Glomerular endothelial cell (primary cell): ENCODE data around the gene NCAPD2. TPM values are rescaled to one million over a fixed set of nuclear protein-coding genes. Genes with fewer than 3 reads are reported as not detected.
"Not testable (repeated sequence)": the region's sequence is repeated elsewhere in the genome, so short reads cannot be mapped to it uniquely, and the experiment has no call there.

Experiments
- DNase-seq: peaks from one replicate; pipeline ENCODE4 v3.0.0-alpha.2; 2011; ENCODE audit warnings: low read depth, low spot score; ENCODE audit errors: extremely low read depth
- total RNA-seq: library from RNA; depleted of rRNA; stranded (reverse); fragments of >200 nt; gene quantifications from 2 replicates; pipeline ENCODE4 v1.2.3, GENCODE V29; 2015

The NCAPD2 gene
- total RNA-seq, 1 donor from 2014 or later: 45.0 TPM

DNA sequence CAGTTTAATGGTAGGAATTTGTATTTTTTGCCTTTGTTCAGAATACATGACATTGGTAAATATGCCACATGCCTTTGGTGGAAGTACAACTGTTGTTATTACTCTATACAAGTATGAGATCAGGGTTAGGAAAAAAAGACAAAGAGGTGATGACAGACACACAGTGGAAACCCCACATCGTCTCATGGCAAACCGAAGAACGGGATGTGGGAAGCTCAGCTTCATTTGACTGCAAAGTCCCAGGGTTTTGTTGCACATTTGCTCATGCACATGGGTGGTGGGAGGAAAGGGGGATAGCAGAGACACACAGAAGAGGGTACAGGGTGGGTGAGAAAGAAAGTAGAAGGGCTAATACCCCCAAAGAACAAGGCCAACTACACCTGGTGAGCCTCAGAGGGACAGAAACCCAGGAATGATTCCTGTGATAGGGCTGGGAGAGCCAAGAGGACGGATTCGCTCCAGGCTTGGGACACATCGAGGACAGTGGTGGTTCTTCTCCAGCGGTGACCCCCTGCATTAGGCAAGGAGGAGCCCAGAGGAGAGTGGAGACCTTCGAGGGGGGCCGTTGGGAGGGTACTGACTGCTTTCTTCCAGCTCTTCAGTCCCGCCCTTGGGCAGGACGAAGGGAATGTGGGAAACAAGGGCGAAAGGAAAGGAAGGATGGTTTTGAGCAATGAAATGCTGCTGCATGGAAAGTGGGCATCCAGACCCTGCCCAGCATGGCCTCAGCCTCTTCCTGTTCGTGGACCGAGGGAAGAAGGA lies 31.5 kb upstream of the NCAPD2 start:
- no peak for DNase-seq

DNA sequence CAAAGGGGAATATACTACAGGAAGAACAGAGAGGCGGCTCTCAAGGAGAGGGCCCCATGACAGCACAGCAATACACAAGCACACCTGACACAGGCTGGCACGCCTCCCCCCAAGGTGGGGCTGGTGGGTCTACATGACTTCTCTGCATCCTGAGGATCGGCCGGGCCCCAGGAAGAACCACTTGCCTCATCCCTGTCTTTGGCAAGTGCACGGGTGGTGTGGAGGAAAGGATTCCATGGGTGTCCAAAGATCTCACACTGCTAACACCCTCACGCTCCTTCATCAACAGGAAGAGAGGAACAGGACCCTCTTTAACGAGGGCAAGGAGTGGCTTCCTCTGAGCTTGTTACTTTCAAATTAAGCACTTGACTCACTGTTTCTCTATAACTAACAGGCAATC lies 30.7 kb upstream of the NCAPD2 start:
- DNase-seq: no peak

DNA sequence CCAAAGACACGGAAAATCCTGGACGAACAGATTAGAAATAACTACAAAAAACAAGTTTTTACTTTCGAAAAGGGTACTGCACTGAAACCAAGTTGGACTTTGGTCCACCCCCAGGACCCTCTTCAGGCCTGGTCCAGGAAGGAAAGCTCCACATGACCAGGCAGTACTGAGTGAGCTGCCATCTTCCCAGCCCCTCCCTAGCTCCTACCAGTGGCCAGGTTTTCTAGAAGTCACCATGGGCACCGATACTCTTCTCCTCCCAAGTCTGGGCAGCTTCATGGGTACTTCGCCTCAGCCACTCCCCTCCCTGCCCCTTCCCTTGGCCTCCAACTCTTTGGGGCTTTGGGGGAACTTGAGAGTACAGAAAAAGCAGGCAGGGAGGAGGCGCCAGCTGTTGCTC lies 30.0 kb upstream of the NCAPD2 start:
- DNase-seq: no peak

DNA sequence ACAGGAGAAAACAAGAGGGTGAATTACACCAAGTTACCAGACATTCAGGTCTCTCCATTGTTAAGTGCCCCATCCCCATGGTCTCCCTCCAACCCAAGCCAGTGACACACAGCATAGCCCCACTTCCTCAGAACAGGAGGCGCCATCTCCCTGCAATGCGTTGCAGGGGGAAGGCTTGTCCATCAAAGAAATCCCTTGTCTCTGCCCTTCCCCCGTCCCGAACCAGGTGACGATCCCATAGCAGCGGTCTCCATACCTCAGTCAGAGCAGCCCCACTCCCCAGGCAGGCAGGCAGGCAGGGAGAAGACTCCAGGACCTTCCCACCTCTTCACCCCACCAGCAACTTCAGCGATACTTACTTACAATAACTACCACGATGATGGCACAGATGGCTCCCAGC lies 29.4 kb upstream of the NCAPD2 start:
- DNase-seq: no peak

DNA sequence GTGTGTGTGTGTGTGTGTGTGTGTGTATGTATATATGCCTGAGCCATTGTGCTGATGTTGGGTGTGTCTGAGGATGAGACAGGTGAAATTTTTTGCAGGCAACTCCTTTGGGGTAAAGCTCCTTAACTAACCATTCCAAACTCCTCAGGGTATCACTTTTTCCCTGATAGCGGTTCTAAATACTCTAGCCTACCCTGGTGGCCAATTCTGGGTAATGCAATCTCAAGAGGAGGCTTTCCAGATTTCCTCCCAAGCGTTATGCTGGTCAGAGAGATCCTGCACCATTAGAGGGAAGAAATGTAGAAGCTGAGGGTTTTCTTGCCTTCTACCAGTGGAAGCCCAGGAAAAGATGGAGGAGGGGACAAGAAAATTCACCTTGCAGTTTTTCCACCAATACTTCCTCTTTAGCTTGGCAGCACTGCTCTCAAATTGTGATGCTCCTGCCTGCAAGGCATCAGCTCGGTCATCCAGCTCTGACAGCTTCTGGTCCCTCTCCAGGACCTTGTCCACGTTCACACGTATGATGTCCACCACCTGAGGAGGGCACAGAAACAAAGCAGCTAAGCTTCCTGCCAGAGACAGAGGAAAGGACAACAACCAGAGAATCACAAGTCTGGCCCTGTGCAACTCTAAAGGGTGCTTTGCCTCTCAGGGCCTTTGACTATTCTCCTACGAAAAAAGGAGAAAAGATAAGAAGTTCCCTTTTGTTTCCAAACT lies 28.3 kb upstream of the NCAPD2 start:
- peak; percentile 66 for DNase-seq

DNA sequence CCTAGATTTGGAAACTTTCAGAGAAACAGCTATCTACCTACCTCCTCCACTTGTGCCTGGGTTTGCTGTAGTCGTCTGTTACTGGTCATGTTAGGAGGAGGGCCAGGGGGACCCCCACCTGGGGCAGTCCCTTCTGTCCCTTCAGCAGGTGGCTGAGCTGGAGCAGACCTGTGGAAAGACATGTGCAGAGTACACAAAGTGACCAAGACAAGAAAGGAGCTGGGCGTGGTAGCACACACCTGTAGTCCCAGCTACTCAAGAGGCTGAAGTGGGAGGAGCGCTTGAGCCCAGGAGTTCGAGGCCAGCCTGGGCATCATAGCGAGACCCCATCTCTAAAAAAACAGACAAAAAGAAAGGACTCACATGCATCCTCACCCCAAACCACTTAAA lies 27.7 kb upstream of the NCAPD2 start:
- no peak for DNase-seq

DNA sequence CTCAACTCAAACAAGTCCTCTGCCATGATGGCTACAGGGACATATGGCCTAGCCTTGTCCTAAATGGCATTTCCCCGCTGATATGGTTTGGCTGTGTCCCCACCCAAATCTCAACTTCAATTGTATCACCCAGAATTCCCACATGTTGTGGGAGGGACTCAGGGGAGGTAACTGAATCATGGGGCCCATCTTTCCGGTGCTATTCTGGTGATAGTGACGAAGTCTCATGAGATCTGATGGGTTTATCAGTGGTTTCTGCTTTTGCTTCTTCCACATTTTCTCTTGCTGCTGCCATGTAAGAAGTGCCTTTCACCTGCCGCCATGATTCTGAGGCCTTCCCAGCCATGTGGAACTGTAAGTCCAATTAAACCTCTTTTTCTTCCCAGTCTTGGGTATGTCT lies 27.2 kb upstream of the NCAPD2 start:
- not testable (repeated sequence) for DNase-seq

DNA sequence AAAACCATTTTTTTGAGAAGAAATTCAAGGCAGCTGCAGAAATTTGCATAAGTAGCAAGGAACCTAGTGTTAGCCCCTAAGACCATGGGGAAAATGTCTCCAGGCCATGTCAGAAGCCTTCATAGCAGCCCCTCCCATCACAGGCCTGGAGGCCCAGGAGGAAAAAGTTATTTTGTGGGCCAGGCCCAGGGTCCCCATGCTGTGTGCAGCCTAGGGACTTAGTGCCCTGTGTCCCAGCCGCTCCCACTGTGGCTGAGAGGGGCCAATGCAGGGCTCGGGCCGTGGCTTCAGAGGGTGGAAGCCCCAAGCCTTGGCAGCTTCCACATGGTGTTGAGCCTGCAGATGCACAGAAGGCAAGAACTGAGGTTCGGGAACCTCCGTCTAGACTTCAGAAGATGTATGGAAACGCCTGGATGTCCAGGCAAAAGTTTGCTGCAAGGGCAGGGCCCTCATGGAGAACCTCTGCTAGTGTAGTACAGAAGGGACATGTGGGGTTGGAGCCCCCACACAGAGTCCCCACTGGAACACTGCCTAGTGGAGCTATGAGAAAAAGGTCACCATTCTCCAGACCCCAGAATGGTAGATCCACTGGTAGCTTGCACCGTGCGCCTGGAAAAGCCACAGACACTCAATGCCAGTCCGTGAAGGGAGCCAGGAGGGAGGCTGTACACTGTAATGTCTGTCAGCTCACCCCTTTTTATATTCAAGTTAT lies 26.2 kb upstream of the NCAPD2 start:
- DNase-seq: not testable (repeated sequence)

DNA sequence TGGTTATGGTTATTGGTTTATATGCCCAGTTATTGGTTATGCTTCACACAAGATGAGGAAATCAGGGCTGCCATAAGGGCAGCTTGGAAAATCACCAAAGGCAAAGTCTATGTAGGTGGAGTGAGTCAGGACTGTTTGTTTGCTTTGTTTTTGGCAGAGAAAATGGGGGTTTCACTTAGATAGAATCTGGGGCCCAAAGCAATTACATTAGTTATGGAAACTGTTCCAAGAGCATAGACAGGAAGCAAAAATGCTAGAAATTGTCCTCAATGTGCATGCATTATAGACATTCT lies 25.7 kb upstream of the NCAPD2 start:
- no peak for DNase-seq

DNA sequence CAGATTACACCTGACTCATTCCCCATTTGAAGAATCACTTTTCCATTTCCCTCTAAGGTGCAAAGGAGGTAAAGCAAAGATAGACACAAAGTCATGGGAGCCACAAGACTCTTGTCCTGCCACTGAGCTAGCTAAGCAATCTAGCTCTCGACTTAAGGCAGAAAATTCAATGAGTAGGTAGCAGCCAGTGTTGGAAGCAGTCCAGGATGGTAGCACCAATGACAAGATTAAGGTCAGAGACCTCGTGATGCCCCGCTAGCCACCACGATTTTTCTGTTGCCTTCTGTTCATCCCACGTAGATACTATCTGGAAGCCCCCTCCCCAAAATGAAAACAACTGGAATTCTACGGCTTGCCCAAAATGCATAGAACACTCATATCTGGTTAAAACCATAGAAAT lies 24.8 kb upstream of the NCAPD2 start:
- DNase-seq: no peak

DNA sequence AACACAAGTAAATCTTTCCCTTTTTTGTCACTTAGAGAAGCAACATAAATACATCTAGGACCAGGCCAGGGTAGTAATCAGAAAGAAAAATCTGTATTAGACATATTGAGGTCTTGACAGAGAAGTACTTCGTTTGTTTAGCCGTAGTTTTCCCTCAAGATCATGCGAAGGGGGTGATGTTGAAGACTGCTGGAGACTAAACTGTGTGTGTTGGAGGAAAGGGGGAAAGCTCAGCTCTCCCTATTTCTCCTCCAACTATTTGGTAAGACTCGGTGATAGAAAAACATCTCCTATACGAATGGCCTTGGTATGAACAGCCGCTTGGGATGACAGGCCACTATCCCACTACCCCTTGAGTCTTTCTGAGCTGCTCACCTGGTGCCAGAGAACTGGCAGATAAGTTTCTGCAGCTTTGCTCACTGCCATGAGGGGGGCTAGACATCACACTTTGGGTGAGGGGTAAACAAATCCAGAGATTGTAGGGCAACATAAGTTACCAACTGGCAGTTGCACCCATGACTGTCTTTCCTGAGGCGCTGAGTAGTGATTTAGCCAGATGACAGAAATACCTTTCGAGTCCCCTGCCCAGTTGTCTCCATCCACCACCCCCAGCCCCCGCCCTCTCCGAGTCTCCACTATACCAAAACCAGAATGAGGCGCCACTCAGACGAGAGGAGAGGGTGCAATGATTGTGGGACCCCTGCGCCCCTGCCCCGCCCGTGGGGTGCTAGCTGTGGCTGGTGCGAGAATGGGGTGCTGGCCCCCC lies 24.1 kb upstream of the NCAPD2 start:
- no peak for DNase-seq

DNA sequence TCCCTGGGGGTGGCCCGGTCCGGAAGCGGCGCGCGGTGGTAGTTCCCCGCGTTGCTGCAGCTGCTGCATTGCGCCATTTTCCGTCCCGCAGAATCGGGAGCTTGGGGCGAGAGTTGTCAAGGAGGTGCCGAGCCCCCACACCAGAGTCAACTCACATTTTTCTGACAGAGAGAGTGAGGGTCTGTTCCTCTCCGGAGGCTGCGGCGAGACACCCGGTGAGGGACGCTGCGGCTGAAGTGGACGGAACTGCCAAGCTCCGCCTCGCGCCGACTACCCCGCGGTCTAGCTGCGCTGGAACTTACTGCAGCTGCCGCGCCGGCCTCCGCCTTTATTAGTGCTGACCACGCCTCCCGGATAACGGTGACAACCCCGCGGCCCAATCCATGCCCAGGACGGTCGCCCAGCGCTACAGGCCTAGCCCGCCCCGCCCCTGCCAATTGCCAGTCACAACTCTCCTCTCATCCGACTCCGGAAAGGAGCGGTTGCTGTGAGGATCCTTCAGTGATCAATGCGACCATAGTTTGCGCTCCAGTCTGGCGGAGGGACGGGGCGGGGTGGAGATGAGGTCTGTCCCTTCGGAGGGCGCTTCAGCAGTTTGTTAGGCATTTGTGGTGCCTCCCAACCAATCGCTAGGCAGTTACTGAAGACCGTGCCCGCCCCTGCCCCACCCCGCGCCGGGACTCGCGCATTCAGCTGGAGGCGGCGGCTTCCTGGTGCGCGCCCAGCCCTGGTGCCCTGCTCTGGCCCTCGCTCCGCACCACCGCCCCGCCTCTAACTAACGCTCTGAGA lies 23.3 kb upstream of the NCAPD2 start, which contains the start of gene VAMP1:
Gene VAMP1, minus strand, starts transcription at position 303 of the 789 bp plus-strand sequence. Its CDS starts 146 bp downstream, at position 157.
- DNase-seq: peak; percentile 57

DNA sequence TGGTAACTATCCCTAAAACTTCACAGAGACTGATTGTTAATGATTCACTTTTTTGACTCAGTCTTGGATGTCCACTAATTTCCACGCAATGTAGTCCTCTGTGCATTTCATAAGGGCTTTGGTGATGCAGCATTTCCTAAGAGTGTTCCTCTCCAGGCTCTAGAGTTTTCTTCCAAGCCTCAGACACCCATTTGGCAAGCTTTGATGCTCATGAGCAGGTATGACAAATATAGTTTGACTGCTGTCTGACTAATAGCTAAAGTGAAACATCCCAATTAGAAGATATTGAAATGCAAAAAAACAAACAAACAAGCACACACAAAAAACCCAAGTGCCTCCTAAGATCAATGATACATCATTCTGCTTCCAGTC lies 21.9 kb upstream of the NCAPD2 start:
- DNase-seq: no peak

DNA sequence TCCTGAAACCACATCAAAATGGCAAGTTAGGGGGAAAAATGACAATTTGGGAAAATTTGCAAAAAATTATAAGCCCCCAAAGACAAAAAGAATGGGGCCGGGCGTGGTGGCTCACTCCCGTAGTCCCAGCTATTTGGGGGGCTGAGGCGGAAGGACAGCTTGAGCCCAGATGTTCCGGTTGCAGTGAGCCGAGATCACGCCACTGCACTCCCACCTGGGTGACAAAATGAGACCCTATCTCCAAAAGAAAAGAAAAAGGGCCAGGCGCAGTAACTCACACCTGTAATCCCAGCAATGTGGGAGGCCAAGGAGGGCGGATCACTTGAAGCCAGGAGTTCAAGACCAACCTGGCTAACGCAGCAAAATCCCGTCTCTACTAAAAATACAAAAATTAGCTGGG lies 21.4 kb upstream of the NCAPD2 start:
- DNase-seq: no peak

DNA sequence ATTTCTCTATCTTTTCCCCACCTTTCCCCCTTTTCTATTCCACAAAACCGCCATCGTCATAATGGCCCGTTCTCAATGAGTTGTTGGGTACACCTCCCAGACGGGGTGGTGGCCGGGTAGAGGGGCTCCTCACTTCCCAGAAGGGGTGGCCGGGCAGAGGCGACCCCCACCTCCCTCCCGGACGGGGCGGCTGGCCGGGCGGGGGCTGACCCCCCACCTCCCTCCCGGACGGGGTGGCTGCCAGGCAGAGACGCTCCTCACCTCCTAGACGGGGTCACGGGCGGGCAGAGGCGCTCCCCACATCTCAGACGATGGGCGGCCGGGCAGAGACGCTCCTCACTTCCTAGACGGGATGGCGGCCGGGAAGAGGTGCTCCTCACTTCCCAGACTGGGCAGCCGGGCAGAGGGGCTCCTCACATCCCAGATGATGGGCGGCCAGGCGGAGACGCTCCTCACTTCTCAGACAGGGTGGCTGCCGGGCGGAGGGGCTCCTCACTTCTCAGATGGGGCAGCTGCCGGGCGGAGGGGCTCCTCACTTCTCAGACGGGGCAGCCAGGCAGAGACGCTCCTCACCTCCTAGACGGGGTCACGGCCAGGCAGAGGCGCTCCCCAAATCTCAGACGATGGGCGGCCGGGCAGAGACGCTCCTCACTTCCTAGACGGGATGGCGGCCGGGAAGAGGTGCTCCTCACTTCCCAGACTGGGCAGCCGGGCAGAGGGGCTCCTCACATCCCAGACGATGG lies 18.5 kb upstream of the NCAPD2 start:
- DNase-seq: not testable (repeated sequence)

DNA sequence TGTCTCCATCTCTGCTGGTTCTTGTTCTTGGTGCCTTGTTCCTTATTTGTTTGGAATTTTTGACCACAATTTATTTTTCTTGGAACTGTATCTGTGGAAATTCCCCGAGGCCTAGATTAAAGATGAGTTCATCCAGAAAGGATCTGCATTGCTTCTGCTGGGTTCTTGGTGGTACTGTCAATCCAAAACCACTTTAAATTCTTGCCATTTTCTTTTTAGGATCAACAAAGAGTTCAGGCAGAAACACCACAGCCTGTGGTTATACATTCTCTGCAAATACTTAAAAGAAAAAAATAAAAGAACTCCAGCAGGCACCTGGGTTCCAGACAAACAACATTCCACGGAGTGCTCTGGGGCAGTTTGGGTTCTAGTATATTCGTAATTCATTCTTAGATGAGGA lies 17.4 kb upstream of the NCAPD2 start:
- no peak for DNase-seq

DNA sequence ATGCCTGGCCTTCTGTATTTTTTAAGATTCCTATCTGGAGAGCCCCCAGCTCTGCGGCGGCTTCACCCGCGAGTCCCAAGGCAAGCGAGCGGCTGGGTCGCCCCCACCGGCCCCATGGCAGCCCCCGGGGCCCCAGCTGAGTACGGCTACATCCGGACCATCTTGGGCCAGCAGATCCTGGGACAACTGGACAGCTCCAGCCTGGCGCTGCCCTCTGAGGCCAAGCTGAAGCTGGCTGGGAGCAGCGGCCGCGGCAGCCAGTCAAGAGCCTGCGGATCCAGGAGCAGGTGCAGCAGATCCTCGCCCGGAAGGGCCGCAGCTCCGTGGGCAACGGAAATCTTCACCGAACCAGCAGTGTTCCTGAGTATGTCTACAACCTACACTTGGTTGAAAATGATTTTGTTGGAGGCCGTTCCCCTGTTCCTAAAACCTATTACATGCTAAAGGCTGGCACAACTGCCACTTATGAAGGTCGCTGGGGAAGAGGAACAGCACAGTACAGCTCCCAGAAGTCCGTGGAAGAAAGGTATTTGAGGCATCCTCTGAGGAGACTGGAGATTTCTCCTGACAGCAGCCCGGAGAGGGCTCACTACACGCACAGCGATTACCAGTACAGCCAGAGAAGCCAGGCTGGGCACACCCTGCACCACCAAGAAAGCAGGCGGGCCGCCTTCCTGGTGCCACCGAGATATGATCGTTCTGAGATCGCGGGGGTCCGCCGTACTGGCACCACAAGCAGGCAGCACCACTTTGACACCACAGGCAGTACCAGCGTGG lies 16.1 kb upstream of the NCAPD2 start:
- not testable (repeated sequence) for DNase-seq

DNA sequence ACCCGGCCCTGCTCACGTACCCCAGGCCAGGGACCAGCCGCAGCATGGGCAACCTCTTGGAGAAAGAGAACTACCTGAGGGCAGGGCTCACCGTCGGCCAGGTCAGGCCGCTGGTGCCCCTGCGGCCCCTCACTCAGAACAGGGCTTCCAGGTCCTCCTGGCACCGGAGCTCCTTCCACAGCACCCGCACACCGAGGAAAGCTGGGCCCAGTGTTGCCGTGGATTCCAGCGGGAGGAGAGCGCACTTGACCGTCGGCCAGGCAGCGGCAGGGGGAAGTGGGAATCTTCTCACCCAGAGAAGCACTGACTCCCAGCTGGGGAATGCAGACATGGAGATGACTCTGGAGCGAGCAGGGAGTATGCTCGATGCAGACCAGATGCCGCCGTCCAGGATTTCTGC lies 15.5 kb upstream of the NCAPD2 start:
- DNase-seq: no peak

DNA sequence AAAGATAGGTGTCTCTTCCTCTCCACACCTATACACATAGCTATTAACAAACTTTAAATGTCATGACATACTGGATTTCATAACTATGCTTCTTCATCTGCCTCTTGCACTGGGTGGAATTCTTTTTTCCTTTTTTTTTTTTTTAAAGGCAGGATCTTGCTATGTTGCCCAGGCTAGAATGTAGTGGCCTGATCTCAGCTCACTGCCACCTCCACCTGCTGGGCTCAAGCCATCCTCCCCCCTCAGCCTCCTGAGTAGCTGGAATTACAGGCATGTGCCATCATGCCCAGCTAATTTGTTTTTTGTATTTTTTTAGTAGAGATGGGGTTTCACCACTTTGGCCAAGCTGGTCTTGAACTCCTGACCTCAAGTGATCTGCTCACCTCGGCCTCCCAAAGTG lies 5.7 kb upstream of the NCAPD2 start:
- DNase-seq: no peak
